GM12872 (cell line): ENCODE measurements around the gene CCDC30.

Experiments
- CTCF ChIP-seq: IDR thresholded peaks from 3 replicates; pipeline ENCODE4 v1.5.1; 2011; ENCODE audit warnings: low read depth, mild to moderate bottlenecking, low read length, moderate library complexity; ENCODE audit not compliant: insufficient read depth

Gene CCDC30

DNA sequence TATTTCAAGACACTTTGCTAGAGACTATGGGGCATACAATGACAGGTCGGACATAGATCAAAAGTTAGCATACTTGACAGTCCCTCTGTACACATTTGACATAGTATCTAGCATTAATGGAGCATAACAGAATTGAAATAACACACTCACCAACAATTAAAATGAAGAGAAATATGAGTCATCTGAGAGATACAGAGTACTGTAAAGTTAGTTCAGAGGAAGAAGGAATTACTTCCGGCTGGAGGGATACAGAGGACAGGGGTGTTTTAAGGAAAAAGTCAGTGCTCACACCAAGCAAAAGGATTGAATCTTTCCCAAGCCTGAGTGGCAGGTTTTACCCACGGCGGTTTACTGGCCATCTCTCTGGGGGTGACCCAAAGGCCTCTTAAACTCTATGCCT lies 9.7 kb upstream of the CCDC30 start:
- TF ChIP-seq CTCF = no peak

DNA sequence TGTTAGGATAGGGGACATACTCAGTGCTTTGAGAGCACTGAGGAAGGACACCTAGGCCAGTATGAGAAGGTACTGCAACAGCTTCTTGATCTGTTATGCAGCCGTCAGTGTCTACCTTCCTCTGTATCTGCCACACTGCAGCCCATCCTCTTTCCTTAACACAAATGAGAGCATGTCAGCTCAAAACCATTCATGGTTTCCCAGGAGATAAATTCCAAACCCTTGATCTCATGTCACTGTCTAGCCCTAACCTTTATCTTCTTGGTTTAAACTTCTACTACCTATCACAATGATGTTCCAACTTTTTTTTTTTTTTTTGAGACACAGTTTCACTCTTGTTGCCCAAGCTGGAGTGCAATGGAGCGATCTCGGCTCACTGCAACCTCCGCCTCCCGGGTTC lies 8.7 kb upstream of the CCDC30 start:
- TF ChIP-seq CTCF = no peak

- peak; percentile 18; the same call in 1 of the 3 replicates for TF ChIP-seq CTCF
These were observed 6.9 kb upstream of the CCDC30 start, which contains the start of the genes PPCS and ZMYND12 for GRCh38 chr1:42456010-42456753. TSS of gene PPCS (plus strand) at chr1:42456543. CDS start at chr1:42456566, 23 bp downstream. TSS of gene ZMYND12 (minus strand) at chr1:42456022. CDS start at chr1:42455997, 25 bp downstream.

- TF ChIP-seq CTCF = 0 out of 3 replicates have a peak, but pooled peaks have one; percentile 12
These were observed 6.4 kb upstream of the CCDC30 start for GRCh38 chr1:42456754-42457089.

DNA sequence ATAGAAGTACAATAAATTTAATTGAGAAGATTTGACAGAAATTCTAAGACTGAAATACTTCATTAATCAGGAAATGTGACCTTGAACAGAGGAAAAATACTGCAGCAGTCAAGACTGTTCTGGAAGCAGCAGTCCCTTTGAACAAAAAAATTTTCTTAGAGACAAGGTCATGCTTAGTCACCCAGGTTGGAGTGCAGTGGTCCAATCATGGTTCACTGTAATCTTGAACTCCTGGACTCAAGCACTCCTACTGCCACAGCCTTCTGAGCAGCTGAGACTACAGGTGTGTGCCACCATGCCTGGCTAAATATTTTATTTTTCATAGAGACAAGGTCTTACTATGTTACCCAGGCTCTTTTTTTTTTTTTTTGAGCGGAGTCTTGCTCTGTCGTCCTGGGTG lies 1.9 kb upstream of the CCDC30 start:
- no peak for TF ChIP-seq CTCF

DNA sequence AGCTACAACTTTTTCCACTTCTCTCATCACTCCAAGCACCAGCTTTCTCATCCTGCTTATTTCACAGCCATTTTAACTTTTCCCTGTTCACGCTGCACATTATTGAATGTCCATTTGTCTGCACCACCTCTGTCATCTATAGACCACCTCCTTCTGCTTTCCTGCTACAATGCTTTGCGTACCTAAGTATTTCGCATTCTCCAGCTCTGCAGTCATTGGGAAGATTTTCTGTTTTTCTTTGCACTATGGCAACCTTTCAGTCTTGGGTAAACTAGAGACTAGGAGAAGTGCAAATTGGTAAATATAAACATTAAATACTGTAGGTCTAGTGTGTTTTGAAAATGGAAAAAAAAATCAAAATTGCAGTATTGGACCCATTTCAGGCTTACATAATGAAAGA lies 835 bp downstream of the CCDC30 start:
- TF ChIP-seq CTCF = no peak

GRCh38 chr1:42466030-42466429 lies 2.9 kb downstream of the CCDC30 start:
- TF ChIP-seq CTCF = no peak
